Measurements from ENCODE around the gene EEF1G.
A peak's percentile ranks its signal among the peaks of the same experiment; 100 is the strongest.
"Not testable (repeated sequence)": the region's sequence is repeated elsewhere in the genome, so short reads cannot be mapped to it uniquely, and the experiment has no call there.

The EEF1G gene

DNA sequence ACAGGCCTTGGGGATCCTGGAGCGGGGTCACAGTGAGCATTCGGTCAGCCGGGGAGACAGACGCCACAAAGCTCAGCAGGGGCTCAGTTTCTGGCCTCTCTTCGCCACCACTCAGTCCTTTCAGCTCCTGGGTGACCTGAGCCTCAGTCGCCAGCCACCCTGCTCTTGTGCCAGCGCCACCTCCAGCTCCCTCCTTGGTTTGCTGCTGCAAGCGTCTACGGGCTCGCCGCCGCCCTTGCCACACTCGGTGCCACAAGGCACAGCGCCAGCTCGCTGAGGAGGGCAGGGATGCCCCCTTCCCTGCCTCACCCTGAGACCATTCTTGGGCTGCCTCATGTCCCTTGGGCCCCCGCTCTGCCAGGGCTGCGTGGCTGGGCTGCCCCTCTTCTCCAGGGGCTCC, 1.5 kb upstream of the EEF1G start:
- DNase-seq = no peak

- DNase-seq = no peak
Measured at GRCh38 chr11:62574363-62575071, 826 bp upstream of the EEF1G start.

- peak; percentile 42 for DNase-seq
Measured at GRCh38 chr11:62573006-62573591, 592 bp downstream of the EEF1G start.

DNA sequence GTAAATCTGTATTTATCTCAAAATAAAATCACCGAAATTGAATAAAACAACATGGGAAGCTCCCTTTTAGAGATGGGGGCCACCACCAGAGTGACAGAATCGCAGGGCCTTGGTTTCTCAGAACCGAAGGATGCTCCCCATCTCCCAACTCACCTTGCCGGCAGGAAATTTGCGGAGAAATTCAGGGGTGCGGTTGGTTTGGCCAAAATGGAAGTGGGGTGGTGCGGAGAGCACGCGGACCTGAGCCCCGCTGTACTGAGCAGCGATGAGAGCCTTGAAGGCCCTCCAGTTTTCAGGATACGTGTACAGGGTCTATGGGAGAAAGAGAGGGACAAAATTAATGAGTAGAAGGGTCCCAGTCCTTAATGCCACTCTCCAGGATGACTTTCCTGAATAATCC, 1.3 kb downstream of the EEF1G start:
- DNase-seq = no peak

DNA sequence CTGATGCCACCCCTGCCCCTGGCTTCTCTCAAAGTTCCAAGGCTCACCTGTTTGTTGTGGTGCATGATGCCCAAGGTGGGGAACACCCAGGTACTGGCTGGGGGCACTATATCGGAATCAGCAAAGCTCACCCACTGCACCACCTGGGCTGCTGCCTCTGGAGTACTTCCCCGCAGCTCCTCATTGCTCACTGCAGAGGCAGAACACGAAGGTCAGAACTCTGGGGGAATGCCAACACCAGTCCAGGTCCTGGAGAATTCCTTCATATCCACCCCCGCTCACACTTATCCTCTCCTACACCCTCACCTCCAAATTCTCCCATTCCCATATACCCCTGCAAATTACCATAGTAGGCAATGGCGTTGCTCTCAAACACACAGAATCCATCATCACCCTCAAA, 2.2 kb downstream of the EEF1G start:
- DNase-seq = not testable (repeated sequence)

DNA sequence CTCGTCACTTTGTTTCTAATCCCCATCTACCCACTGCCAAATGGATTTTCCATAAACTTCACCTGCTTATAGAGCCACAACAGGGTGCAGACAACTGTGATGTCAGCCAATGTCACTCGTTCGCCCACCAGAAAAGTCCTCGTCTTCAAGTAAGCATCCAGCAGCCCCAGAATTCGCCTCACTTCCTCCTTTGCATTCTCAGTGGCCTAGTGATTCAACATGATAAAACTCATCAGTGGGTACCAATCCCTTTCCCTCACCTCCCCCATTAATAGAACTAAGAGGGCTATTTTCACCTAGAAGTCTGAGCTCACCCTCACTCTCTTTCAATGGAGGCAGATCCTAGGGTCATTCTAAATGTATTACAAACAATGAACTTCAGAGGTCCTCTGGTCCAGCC, 2.8 kb downstream of the EEF1G start:
- not testable (repeated sequence) for DNase-seq

DNA sequence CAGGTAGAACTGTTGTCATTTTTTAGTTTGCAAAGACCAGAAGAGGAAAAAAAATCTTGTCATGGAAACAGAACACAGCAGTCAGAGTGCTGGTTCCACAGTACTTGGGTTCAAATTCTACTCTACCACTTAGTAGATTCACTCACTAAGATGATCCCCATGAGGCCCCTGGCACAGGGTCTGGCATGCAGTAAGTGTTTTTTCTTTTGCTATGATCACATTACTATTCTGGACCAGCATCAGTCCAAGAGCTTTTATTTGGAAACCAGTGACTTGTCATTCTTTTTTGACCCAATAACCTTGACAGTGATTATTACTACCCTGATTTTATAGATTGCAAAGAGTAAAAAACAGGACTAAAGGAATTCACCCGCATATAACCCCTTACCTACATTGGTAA, 4.1 kb downstream of the EEF1G start:
- DNase-seq = no peak

DNA sequence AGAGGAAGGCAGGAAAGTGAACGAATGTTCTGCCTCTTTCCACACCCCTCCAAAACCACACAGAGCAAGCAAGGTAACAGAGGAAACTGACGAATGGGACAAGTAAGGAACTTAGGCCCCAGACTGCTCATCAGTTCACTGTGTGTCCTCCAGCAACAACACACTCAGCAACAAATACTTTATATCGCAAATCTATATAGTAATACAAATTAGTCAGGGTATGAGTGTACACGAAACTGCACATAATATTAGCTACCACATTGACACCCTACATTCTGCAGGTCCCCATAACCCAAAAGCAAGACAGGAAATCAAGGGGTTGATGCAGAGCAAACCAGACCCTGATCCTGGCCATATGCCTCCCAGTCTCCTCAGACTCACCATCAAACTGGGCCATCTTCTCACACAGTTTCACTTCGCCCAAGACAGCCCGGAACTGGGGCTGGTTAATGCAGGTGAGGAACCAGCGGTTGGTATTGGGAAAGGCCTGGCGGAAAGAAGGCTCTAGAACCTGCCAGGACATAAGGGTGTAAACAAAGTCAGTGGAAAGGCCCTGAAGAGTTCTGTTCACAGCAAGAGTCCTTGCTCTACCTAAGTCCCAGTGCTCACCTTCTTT, 6.6 kb downstream of the EEF1G start:
- DNase-seq = no peak

- DNase-seq = no peak
Measured at GRCh38 chr11:62566247-62566646, 7.4 kb downstream of the EEF1G start.

DNA sequence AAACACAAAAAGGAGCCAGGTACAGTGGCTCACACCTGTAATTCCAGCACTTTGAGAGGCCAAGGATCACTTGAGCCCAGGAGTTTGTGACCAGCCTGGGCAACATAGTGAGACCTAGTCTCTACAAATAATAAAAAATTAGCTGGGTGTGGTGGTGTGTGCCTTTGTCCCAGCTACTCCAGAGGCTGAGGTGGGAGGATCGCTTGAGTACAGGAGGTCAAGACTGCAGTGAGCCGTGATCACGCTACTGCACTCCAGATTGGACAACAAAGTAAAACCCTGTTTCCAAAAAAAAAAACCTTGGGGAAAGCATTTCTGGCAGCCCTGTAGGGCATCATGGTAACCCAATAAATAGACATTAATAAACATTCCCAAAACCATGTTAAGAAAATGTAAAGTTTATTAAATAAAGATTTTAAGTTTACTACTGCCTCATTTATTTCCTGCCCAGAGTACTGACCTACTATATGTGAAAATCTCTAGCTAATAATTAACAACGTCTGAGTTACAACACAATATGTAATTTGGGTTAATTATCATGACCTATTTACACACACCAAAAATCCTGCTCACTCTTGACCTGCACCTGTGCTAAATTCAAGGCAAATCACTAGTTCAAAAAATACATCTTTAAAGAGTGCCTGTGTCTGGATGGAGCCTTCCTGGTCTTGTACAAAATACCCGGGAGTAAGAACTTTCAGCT, 8.4 kb downstream of the EEF1G start:
- no peak for DNase-seq

DNA sequence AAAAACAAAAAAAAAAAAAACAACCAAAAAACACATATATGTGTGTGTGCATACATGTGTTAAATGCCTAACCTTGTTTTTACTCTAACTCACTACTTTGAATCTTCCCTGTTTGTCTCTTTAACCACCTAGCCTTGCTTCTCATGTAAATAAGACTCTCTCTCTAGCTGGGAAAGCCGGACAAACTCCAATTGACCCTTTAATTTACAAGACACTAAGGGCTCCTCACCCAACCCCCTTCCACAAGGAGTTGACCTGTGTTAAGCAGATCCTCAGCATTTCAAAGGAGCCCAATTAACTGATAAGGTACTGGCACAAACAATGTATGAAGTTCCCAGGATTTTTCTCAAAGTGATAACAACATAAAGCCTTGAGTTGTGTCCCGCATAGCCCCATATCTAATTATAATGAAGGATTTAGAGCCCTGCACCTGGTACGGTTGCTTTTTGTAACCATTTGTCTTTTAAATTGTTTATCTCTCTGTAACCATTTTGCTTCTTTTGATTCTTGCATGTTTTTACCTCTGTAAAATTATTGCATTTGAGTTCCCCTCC, 11.9 kb downstream of the EEF1G start:
- DNase-seq = not testable (repeated sequence)

DNA sequence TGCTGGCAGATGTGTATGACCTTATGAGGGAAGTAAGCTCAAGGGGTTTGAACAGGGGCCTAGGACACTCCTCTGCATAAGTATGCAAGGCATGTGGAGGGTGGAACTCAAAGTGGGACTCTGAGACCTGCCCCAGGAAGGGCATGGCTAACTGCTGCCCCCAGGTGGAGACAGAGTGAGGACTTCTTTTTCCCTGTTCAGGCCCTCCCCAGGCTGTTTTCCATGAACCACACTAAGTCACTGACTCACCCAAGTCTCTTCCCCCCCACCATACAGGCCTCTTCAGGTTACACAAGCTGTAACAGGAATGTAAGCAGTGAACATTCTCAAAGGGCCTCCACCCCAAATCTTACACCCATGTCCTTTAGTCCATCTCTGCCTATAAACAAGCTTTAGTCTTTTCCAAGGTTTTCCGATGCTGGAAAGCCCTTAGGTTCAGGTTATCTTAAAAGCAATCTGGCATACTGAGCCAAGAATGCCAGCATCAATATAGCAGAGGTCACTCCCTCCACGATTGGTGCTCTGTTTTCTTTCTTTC, 13.1 kb downstream of the EEF1G start:
- peak; percentile 87 for DNase-seq

DNA sequence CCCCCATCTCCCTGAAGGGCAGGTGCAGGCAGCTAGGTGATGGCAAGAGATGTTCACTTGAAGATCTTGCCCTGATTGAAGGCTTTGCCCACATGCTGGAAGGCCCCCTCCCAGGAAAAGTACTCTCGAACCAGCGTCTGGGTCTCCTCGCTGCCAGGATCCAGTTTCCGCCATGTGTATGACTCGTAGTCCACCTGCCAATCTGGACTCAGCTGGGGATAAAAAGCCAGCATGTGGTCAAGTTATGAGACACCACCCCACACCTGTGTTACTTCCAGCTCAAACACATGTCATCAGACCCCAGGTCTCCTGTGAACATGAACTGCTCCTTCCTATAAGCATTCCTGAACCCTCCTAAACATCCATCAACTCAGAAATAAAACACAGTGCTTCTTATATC, 14.1 kb downstream of the EEF1G start:
- DNase-seq = not testable (repeated sequence)

GRCh38 chr11:62559204-62559603, 14.5 kb downstream of the EEF1G start:
- no peak for DNase-seq

DNA sequence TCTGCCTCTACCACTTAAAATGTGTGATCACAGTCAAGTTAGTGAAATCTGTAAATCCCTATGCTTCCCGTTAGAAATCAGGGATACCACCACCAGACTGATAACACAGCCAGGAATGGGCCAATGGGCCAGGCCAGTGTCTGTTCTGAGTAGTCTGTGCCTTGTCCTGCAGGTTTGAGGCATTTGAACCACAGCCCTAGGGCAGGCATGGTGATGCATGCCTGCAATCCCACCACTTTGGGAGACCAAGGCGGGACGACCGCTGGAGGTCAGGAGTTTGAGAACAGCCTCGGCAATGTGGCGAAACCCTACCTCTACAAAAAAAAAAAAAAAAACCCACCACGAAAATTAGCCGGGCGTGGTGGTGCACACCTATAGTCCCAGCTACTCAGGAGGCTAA, 15.0 kb downstream of the EEF1G start:
- DNase-seq = no peak

DNA sequence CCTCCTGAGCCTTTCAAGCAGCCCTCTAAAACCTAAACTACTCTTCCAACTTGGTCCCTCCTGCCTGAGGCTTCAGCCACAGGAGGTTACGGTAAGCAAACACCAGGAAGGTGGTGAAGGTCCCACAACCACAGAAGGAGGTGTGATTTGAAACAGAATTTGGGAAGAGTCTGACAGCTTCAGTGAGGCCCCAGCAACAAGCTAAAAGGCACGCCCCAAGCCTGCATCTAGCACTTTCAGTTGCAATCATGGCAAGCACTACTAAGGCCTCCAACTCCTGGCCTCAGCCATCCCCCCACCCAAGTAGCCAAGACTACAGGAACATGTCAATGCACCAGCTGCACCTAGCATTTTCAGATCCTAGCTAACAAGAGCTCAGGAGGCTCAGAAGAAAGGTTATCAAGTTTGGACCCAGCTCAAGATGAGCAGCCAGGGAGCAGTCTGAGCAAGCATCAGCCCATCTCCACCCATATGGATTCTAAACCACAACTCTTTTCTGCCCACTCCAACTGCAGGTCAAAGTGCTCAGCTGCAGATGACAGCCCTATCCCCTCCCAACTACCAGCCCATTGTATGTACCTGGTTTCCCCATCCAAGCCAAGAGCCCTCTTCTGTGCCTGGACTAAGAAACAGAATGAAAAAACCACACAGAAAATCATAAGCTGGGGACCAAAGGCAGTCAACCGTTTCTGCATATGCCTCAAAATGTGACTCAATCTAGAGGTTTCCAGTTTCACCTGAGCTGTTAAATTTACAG, 16.6 kb downstream of the EEF1G start:
- peak; percentile 76 for DNase-seq

- peak; percentile 91 for DNase-seq
Measured at GRCh38 chr11:62556108-62556874, 17.4 kb downstream of the EEF1G start.

- peak; percentile 95 for DNase-seq
Measured at GRCh38 chr11:62555464-62556107, 18.1 kb downstream of the EEF1G start.

GRCh38 chr11:62554387-62555167, 19.1 kb downstream of the EEF1G start:
- DNase-seq = peak; percentile 38

- DNase-seq = peak; percentile 43
Measured at GRCh38 chr11:62553839-62554361, 19.8 kb downstream of the EEF1G start.

Measured in CD4-positive, alpha-beta T cell treated with Interleukin-17A for 1 hour (primary cell).